ENCODE data around the gene USP24.

Gene USP24, protein sequence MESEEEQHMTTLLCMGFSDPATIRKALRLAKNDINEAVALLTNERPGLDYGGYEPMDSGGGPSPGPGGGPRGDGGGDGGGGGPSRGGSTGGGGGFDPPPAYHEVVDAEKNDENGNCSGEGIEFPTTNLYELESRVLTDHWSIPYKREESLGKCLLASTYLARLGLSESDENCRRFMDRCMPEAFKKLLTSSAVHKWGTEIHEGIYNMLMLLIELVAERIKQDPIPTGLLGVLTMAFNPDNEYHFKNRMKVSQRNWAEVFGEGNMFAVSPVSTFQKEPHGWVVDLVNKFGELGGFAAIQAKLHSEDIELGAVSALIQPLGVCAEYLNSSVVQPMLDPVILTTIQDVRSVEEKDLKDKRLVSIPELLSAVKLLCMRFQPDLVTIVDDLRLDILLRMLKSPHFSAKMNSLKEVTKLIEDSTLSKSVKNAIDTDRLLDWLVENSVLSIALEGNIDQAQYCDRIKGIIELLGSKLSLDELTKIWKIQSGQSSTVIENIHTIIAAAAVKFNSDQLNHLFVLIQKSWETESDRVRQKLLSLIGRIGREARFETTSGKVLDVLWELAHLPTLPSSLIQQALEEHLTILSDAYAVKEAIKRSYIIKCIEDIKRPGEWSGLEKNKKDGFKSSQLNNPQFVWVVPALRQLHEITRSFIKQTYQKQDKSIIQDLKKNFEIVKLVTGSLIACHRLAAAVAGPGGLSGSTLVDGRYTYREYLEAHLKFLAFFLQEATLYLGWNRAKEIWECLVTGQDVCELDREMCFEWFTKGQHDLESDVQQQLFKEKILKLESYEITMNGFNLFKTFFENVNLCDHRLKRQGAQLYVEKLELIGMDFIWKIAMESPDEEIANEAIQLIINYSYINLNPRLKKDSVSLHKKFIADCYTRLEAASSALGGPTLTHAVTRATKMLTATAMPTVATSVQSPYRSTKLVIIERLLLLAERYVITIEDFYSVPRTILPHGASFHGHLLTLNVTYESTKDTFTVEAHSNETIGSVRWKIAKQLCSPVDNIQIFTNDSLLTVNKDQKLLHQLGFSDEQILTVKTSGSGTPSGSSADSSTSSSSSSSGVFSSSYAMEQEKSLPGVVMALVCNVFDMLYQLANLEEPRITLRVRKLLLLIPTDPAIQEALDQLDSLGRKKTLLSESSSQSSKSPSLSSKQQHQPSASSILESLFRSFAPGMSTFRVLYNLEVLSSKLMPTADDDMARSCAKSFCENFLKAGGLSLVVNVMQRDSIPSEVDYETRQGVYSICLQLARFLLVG (N-terminal part only)

DNA sequence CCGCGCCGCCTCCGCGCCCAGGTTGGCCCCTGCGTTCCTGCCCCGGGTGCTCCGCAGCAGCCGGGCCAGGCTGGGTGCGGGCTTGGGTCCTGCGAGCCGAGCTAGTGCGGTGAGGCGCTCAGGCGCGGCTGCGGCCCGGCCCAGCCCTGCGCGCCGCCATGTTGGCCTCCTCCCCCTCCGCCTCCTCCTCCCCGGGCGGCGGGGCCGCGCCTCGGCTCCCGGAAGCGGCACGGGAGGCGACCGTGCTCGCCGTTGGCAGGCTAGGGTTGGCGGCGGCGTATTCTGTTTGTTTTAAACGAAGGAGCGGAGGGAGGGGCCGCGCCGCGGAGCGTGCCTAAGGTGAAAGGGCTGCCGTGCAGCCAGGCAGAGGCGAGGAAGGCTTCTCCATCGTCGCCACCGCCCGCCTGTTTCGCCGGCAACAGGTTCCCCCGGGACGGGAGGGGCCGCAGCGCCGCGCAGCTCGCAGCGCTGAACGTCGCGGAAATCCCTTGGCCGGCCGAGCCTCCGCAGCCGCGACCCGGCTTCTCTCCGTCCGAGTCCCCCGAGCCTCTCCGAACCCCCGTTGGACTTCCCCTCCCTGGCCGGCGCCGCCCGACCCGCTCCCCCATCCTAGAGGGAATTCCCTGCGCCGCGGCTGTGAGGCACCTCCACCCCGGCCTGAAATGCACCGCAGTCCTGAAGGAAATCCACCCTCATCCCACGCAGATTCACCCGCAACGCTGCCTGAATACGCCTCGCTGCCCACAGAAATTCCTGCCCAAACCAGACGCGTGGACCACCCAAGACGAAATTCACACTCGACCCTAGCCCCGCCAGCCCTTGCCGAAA, at the start of gene USP24:
TSS of gene USP24 (minus strand) at position 171 of the 828 bp plus-strand sequence. CDS start 251 bp downstream, outside the sequence.
- in situ Hi-C loops (cut with HindIII; ENCODE audit: low sequenced_read_pairs), result no loop called here
- TF ChIP-seq, protein P1, sequence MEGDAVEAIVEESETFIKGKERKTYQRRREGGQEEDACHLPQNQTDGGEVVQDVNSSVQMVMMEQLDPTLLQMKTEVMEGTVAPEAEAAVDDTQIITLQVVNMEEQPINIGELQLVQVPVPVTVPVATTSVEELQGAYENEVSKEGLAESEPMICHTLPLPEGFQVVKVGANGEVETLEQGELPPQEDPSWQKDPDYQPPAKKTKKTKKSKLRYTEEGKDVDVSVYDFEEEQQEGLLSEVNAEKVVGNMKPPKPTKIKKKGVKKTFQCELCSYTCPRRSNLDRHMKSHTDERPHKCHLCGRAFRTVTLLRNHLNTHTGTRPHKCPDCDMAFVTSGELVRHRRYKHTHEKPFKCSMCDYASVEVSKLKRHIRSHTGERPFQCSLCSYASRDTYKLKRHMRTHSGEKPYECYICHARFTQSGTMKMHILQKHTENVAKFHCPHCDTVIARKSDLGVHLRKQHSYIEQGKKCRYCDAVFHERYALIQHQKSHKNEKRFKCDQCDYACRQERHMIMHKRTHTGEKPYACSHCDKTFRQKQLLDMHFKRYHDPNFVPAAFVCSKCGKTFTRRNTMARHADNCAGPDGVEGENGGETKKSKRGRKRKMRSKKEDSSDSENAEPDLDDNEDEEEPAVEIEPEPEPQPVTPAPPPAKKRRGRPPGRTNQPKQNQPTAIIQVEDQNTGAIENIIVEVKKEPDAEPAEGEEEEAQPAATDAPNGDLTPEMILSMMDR (IDR thresholded peaks at IDR 0.05; ENCODE audit: low read depth, low read length), result no peak
- peak within 1 kb of the TSS; percentile 83 for H3K4me3 ChIP-seq (ENCODE audit: low read depth, low read length)
- peak; percentile 73 for DNase-seq (ENCODE audit: low read depth, low spot score)

DNA sequence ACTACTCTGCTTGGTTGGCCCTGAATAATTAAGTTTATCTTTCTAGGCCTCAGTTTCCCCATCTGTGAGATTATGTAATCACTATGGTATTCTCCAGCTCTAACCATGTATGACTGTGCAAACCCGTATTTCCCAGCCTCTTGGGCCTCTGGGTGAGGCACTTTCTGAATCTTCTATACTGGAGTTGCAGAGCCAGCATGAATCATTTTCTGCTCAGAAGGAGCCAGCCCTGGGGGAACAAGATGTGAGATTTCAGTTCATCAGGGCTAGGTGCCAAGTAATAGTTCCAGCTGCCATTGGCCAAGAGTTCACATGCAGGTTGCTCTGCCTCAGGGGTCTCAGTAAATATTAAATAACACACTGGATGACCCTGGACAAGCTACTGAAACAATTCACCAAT, 47.7 kb upstream of the USP24 start:
- TF ChIP-seq, protein P1 (IDR thresholded peaks at IDR 0.05; ENCODE audit: low read depth, low read length), result no peak
- DNase-seq (ENCODE audit: low read depth, low spot score), result peak; percentile 59
- in situ Hi-C loops (cut with HindIII; ENCODE audit: low sequenced_read_pairs), result no loop called here
- no peak overlapping the region for H3K4me3 ChIP-seq (ENCODE audit: low read depth, low read length)

DNA sequence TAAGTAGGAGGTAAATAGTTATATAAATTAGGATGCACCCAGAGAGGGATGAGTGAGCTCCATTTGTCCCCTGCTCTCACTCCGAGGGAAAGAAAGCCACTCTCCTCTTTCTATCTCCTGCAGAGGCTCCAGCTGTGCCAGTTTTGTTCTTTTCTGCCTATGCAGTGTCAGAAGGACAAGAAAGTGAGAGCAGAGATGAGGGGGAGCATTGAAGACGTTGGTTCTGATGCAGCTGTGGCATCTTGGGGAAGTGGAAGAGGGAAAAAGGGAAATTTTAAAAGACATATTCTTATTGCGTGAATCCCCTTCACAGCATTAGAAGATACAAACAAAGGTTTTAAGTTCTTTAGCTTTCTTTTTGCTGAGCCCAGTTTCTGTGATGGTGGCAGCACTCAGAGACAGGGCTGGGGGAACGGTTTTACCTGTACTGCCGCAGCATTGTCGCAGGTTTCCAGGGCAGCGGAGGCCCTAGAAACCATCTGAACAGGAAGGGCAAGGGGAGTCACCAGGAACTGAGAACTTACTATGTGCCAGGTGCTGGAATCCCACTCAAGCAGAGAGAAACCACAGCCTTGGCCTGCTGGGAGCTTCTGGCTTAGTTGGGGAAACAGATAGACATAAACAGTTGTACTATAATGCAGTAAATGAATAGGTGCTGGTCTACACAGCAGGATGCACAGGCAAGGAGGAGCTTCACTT, 44.9 kb upstream of the USP24 start:
- DNase-seq (ENCODE audit: low read depth, low spot score), result no peak

DNA sequence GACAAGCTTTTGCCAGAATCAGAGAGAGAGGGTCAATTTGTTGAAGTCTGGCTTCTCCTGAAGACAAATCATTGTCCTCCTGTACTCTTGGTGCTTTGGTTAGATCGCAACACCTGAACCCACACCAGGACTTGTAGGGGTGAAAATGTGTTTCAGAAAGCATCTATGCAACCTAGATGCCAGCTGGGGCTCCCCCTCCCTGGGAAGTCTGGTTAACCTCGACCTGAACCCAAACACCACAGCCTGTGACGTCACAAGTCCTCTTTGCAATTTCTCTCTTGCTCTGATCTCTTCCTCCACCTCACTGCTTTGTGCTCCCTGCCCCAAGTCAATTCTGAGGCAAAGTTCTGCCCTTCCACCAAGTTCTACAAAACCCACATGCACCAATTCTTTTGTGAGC, 42.8 kb upstream of the USP24 start:
- no peak overlapping the region for H3K4me3 ChIP-seq (ENCODE audit: low read depth, low read length)
- TF ChIP-seq, protein P1 (IDR thresholded peaks at IDR 0.05; ENCODE audit: low read depth, low read length), result no peak
- no peak for DNase-seq (ENCODE audit: low read depth, low spot score)
- in situ Hi-C loops (cut with HindIII; ENCODE audit: low sequenced_read_pairs), result no loop called here

More for the DNA sequence above, 44.9 kb upstream of the USP24 start:
- TF ChIP-seq, protein P1 (IDR thresholded peaks at IDR 0.05; ENCODE audit: low read depth, low read length), result no peak
- H3K4me3 ChIP-seq (ENCODE audit: low read depth, low read length), result no peak overlapping the region
- in situ Hi-C loops (cut with HindIII; ENCODE audit: low sequenced_read_pairs), result no loop called here

DNA sequence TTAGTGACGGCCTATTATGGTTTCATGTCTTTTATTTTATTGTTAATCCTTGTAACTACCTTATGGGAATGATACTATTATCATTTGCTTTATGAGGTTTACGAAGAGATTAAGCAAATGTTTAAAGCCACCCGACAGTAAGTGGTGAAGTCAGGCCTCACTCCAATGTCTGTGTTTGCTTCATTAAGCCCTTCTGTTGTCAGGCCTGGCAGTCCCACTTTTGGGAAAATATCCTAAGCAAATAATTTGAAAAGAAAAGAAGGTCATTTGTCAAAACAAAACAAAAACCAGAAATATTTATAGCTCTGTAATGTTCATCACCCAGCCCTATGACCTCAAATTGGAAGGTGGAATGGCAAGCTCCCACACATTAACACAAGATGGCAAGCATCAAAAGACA, 40.7 kb upstream of the USP24 start:
- in situ Hi-C loops (cut with HindIII; ENCODE audit: low sequenced_read_pairs), result no loop called here
- TF ChIP-seq, protein P1 (IDR thresholded peaks at IDR 0.05; ENCODE audit: low read depth, low read length), result no peak
- no peak overlapping the region for H3K4me3 ChIP-seq (ENCODE audit: low read depth, low read length)
- no peak for DNase-seq (ENCODE audit: low read depth, low spot score)
